IMR-90 (cell line): ENCODE measurements around the gene ANXA2. TPM values are rescaled to one million over a fixed set of nuclear protein-coding genes. Genes with fewer than 3 reads are reported as not detected.

ENCODE experiments used
- ATAC-seq: fragments of 200-7000 bp; cut with Tn5 transposase; 2 replicates; pipeline ENCODE4 v1.9.1; 2020; ENCODE audit warnings: low read depth, mild to moderate bottlenecking, moderate library complexity
- BruUV-seq: library from RNA; stranded (reverse); fragments of 400-500 nt; replicated peaks from 2 replicates; lab custom pipeline; 2021; lab: Mats Ljungman, UMichigan
- CTCF ChIA-PET: fragments of 300-600 bp; formaldehyde crosslinking; extraction: SDS; loops from one replicate; lab custom pipeline; 2021; ENCODE audit warnings: antibody characterized with exemption; lab: Yijun Ruan, JAX
- POLR2A ChIA-PET: fragments of 300-600 bp; sonication (Branson Sonifier 250); formaldehyde crosslinking; loops from one replicate; lab custom pipeline; 2022; ENCODE audit warnings: antibody characterized with exemption; ENCODE audit not compliant: unreplicated experiment; lab: Charles Lee
- DNase-seq: peaks from one replicate; pipeline ENCODE4 v3.0.0; 2013
- H2AFZ ChIP-seq: replicated peaks from 2 replicates; pipeline ENCODE3; 2013; ENCODE audit warnings: low read length, mild to moderate bottlenecking; ENCODE audit not compliant: poor library complexity
- H2AK5ac ChIP-seq: 2 replicates; pipeline ENCODE4 v1.6.1; 2013; ENCODE audit warnings: low read depth, low read length, inconsistent platforms
- H2AK9ac ChIP-seq: replicated peaks from 2 replicates; pipeline ENCODE3; 2013; ENCODE audit warnings: mild to moderate bottlenecking, low read depth, low read length, moderate library complexity; ENCODE audit not compliant: poor library complexity
- H2BK120ac ChIP-seq: 2 replicates; pipeline ENCODE4 v1.6.1; 2013; ENCODE audit warnings: low read depth, low read length, inconsistent platforms
- H2BK15ac ChIP-seq: 3 replicates; pipeline ENCODE4 v1.6.1; 2013; ENCODE audit warnings: low read depth, low read length, inconsistent platforms
- H2BK20ac ChIP-seq: 2 replicates; pipeline ENCODE4 v1.6.1; 2013; ENCODE audit warnings: low read depth, mild to moderate bottlenecking, inconsistent platforms, low read length, moderate library complexity
- H2BK5ac ChIP-seq: 2 replicates; pipeline ENCODE4 v1.6.1; 2013; ENCODE audit warnings: mild to moderate bottlenecking, low read depth, low read length, inconsistent platforms; ENCODE audit not compliant: poor library complexity, severe bottlenecking
- H3K14ac ChIP-seq: replicated peaks from 2 replicates; pipeline ENCODE4 v1.6.1; 2013; ENCODE audit warnings: low read depth, low read length, inconsistent platforms
- H3K18ac ChIP-seq: 2 replicates; pipeline ENCODE4 v1.6.1; 2013; ENCODE audit warnings: low read depth, low read length, control low read depth
- H3K23ac ChIP-seq: 2 replicates; pipeline ENCODE4 v1.6.1; 2013; ENCODE audit warnings: low read depth, low read length, inconsistent platforms
- H3K27ac ChIP-seq: 2 replicates; pipeline ENCODE4 v1.5.1; 2013; ENCODE audit warnings: mild to moderate bottlenecking, control low read depth, low read length; ENCODE audit not compliant: insufficient read depth
- H3K27me3 ChIP-seq: 2 replicates; pipeline ENCODE4 v1.6.1; 2013; ENCODE audit warnings: low read length; ENCODE audit not compliant: control insufficient read depth, insufficient read depth
- H3K36me3 ChIP-seq: 2 replicates; pipeline ENCODE4 v1.6.1; 2013; ENCODE audit warnings: low read length, mixed read lengths; ENCODE audit not compliant: control insufficient read depth, insufficient read depth
- H3K4ac ChIP-seq: 2 replicates; pipeline ENCODE4 v1.6.1; 2013; ENCODE audit warnings: low read depth, low read length, inconsistent platforms
- H3K4me1 ChIP-seq: 2 replicates; pipeline ENCODE4 v1.6.1; 2013; ENCODE audit warnings: low read length, mixed read lengths; ENCODE audit not compliant: control insufficient read depth, insufficient read depth
- H3K4me2 ChIP-seq: 2 replicates; pipeline ENCODE4 v1.6.1; 2013; ENCODE audit warnings: low read depth, mild to moderate bottlenecking, control low read depth, low read length, moderate library complexity
- H3K4me3 ChIP-seq: 2 replicates; pipeline ENCODE4 v1.5.1; 2013; ENCODE audit warnings: low read depth, mild to moderate bottlenecking, control low read depth, low read length, moderate library complexity; ENCODE audit not compliant: insufficient read depth
- H3K56ac ChIP-seq: 2 replicates; pipeline ENCODE4 v1.6.1; 2013; ENCODE audit warnings: low read length, inconsistent platforms; ENCODE audit not compliant: insufficient read depth; ENCODE audit errors: extremely low read depth
- H3K79me1 ChIP-seq, 2 experiments: 2 replicates each; pipeline ENCODE4 v1.6.1; 2013; ENCODE audit warnings: low read length in 2 of 2, inconsistent platforms in 1 of 2, low read depth in 1 of 2
- H3K9ac ChIP-seq: 2 replicates; pipeline ENCODE4 v1.6.1; 2013; ENCODE audit warnings: low read depth, low read length, control low read depth
- H3K9me1 ChIP-seq: 2 replicates; pipeline ENCODE4 v1.6.1; 2013; ENCODE audit warnings: low read length, inconsistent platforms; ENCODE audit not compliant: insufficient read depth
- H3K9me3 ChIP-seq: 2 replicates; pipeline ENCODE4 v1.6.1; 2013; ENCODE audit warnings: low read length; ENCODE audit not compliant: control insufficient read depth, insufficient read depth
- H4K20me1 ChIP-seq: 2 replicates; pipeline ENCODE4 v1.6.1; 2013; ENCODE audit warnings: low read length, inconsistent platforms; ENCODE audit not compliant: insufficient read depth
- H4K5ac ChIP-seq: 2 replicates; pipeline ENCODE4 v1.6.1; 2013; ENCODE audit warnings: mild to moderate bottlenecking, low read depth, low read length, control low read depth
- H4K8ac ChIP-seq, 2 experiments: 2 replicates each; pipeline ENCODE4 v1.6.1; 2013; ENCODE audit warnings: low read depth in 2 of 2, low read length in 2 of 2, control low read depth in 1 of 2, inconsistent platforms in 1 of 2
- H4K91ac ChIP-seq: 2 replicates; pipeline ENCODE4 v1.6.1; 2013; ENCODE audit warnings: low read depth, low read length, inconsistent platforms; ENCODE audit not compliant: insufficient read depth
- CHD1 ChIP-seq: IDR thresholded peaks from 2 replicates; pipeline ENCODE4 v1.6.1; 2012; ENCODE audit warnings: low read depth, low read length, improper control_type of control experiment
- POLR2A ChIP-seq: IDR thresholded peaks from 2 replicates; pipeline ENCODE4 v1.6.1; 2012; ENCODE audit warnings: mild to moderate bottlenecking, low read depth, low read length
- WGBS, 2 experiments: methylation state at CpG; one replicate each; pipeline versions ENCODE4 v1.1.5 to v1.1.7; 2013; ENCODE audit warnings: missing lambda C conversion rate in 2 of 2; ENCODE audit not compliant: insufficient read length in 1 of 2; ENCODE audit errors: extremely low coverage in 2 of 2; 5-methylcytosine and 5-hydroxymethylcytosine counted together
- dilution Hi-C: fragments of 300-500 bp; cut with HindIII; formaldehyde crosslinking; loops from one replicate; pipeline ENCODE4 v1.14.3; 2018; ENCODE audit warnings: low sequenced_read_pairs; ENCODE audit not compliant: unreplicated experiment
- in situ Hi-C: fragments of 300-500 bp; cut with MboI; formaldehyde crosslinking; loops from 3 replicates; pipeline ENCODE4 v1.14.3; 2019; ENCODE audit warnings: low sequenced_read_pairs, inconsistent platforms, mixed read lengths
- intact Hi-C: fragments of 100-400 bp; cut with micrococcal nuclease; formaldehyde crosslinking; loops from 2 replicates; pipeline ENCODE4 v1.10.0; 2022
- polyA plus RNA-seq, 3 experiments: library from polyadenylated mRNA; depleted of rRNA; stranded (reverse); fragments of >200 nt; gene quantifications; 2 replicates each; pipeline ENCODE4 v1.2.3, GENCODE V29; 2012; ENCODE audit warnings: low replicate concordance in 1 of 3
- total RNA-seq: library from RNA; depleted of rRNA; stranded (reverse); fragments of >200 nt; gene quantifications from 2 replicates; pipeline ENCODE4 v1.2.3, GENCODE V29; 2012

Gene ANXA2
- total and polyA plus RNA-seq, 2 of the 4 experiments (the other 2 are of a cell fraction), result 7,454 to 8,412 TPM

GRCh38 chr15:60386615-60387014 lies 11.2 kb downstream of the ANXA2 start:
- Histone ChIP-seq H3K9me1 (peaks cover 36% of the 10 kb centered on the region), H4K91ac (no peak overlapping the region), H2AFZ (no peak overlapping the region), H2AK9ac (no peak overlapping the region), H3K4me3 (no peak overlapping the region), H3K23ac (no peak overlapping the region), H3K4me1 (peaks cover 27% of the 10 kb centered on the region), H2BK15ac (no peak overlapping the region), H3K27ac (no peak overlapping the region), H2BK120ac (no peak overlapping the region), H4K5ac (no peak overlapping the region), H3K79me1 (peaks cover 6 to 53% of the 10 kb centered on the region in 2 experiments; a peak in 3 of 4 replicates), H3K18ac (no peak overlapping the region), H3K14ac (no peak overlapping the region), H3K9me3 (no peaks in the 10 kb centered on the region), H3K4me2 (no peak overlapping the region), H3K56ac (no peak overlapping the region), H3K4ac (no peak overlapping the region), H2BK20ac (no peak overlapping the region), H2AK5ac (no peak overlapping the region), H3K27me3 (no peaks in the 10 kb centered on the region), H4K20me1 (peaks cover 99% of the 10 kb centered on the region), H4K8ac (no peak overlapping the region), H3K9ac (no peak overlapping the region), H2BK5ac (peak overlapping the region; percentile 33), H3K36me3 (peaks cover 25% of the 10 kb centered on the region)
- DNase-seq (no peak), ATAC-seq (no peak)
- in situ Hi-C loops (no loop called here), intact Hi-C loops (no loop called here), dilution Hi-C loops (no loop called here)
- ChIA-PET CTCF (interaction anchor here (1.1 kb wide), 1 partner anchor 57 kb away, joined by 3 read pairs; no protein-coding TSS in a partner anchor), POLR2A (no interaction called here)
- TF ChIP-seq CHD1 (no peak), POLR2A (0 out of 2 replicates have a peak, but pooled peaks have one; percentile 4)
- no TSS peak for BruUV-seq
- WGBS, 2 experiments, result no CpG with 5 or more reads among the region's 4 CpGs
